GM19372 (cell line): Measurements from ENCODE around the gene DCUN1D4.

Experiments used
- ATAC-seq: cut with Tn5 transposase; IDR thresholded peaks from one replicate; pipeline ENCODE4 v1.9.1; 2021; ENCODE audit warnings: mild to moderate bottlenecking, low read depth, moderate library complexity; ENCODE audit not compliant: unreplicated experiment

DCUN1D4 gene

DNA sequence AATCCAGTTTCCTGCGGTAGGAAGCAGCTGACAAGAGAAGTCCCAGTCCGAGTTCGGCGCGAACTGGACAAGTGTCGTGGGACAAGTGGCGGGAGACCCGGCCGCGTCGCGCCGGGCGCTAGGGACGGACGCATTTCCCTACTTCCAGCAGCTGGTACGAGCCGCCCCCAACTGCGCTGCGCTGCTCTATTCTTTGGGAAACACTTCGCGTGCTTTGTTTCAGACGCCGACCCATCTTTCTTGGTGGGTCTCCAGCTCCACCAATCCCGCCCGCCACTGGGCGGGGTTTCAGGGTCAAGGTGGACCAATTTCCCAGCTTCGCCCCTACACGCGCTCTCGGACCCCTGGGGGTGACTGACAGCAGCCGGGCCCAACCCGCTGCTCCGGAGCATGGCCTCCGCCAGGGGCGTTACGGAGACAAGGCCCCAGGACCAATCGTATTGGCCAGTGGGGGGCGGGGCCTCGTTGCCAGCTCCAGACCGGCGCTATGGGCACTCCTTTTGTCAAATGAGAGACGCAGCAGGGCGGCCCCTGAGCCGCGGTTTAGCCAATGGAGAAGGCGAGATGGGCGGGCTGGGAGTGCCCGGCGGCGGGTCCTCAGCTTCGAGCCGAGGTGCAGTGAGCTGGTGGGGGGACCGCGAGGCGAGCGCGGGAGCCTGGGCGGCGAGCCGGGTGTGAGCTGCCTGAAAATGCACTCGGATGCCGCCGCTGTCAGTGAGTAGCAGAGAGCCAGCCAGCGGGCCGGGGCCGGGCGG lies at the start of gene DCUN1D4:
Gene DCUN1D4 (plus strand): TSS at position 600 of the 755 bp plus-strand sequence. CDS start 90 bp downstream, at position 690.
- peak; percentile 88 for ATAC-seq

DNA sequence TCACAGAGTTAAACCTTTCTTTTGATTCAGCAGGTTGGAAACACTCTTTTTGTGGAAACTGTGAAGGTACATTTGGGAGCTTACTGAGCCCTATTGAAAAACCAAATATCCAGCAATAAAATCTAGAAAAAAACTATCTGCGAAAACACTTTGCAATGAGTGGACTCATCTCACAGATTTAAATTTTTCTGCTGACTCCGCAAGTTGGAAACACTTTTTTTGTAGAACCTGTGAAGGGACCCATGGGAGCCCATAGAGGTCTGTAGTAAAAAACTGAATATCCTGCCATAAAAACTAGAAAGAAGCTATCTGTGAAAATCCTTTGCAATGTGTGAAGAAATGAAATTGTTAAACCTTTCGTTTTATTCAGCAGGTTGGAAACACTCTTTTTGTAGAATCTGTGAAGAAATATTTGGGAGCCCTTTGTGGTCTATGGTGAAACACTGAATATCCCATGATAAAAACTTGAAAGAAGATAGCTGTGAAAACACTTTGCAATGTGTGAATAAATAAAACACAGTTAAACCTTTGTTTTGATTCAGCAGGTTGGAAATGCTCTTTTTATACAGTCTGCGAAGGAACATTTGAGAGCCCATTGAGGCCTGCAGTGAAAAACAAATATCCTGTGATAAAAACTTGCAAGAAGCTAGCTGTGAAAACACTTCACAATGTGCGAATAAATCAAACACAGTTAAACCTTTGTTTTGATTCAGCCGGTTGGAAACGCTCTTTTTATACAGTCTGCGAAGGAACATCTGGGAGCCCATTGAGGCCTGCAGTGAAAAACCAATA lies 22.3 kb upstream of the DCUN1D4 start:
- no peak for ATAC-seq

DNA sequence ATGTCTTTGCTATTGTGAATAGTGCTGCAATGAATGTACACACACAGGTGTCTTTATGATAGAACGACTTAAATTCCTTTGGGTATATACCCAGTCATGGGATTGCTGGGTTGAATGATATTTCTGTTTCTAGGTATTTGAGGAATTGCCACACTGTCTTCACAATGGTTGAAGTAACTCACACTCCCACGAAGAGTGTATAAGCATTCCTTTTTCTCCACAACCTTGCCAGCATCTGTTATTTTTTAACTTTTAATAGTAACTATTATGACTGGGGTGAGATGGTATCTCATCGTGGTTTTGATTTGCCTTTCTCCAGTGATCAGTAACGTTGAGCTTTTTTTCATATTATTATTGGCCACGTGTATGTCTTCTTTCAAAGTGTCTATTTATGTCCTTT lies 17.6 kb upstream of the DCUN1D4 start:
- no peak for ATAC-seq

DNA sequence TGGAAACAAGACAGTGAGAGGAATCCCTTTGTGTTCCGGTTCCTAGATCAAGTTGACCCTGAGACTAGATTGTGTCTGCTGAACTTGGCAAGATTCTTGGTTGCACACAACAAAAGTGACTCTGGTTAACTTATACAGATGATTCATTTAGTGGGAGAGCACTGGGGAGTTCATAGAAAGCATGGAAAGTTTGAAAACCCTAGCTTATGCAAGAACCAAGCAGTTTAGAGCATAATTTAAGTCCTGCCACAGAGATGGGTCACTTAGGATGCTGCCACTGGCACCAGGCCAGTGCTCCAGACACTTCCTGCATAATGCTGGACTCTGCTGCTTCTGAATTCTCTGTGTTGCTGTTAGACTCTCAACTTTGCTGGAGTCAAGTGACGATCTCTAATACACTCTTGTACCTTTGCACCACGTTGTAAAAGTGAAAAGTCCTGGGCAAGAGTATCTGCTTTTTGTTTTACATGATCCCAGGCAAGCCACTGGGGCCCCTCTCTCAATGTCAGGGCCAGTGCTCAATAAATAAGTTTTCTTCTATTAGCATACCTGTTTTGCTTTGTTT lies 12.7 kb upstream of the DCUN1D4 start:
- no peak for ATAC-seq

DNA sequence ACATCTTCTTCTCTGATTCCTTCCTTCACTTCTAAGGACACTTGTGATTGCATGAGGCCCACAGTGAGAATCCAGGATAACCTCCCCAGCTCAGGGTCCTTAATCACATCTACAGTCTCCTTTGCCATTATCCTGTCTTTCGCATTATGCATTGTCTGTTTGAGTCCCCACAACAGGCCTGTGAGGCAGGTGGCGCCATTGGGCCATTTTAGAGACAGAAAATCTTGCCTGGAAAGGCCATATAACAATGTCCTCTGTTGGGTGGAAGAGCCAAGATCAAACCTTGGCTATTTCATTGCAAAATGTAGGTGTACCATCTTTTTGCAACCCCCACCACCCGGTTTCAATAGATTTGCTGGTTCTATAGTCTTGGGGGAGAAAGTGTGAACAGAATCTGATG lies 11.8 kb upstream of the DCUN1D4 start:
- peak; percentile 84 for ATAC-seq

DNA sequence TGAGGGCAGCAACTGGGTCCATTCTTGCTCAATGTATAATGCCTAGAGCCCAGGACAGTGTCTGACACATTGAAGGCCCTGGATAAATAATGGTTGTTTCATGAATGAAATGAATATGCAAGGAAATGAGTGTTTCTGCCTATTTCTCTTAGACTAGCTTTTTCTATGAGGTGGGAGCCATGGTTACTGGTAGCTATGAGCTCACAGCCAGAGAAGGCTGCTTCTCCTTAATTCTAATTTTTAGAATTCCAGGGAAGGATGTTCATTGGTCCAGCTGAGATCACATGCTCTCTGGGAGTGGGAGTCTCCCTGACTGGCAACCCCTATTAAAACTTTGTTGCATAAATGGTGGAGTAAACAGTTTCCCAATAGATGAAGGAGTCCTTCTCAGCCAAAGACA lies 9.7 kb upstream of the DCUN1D4 start:
- no peak for ATAC-seq

DNA sequence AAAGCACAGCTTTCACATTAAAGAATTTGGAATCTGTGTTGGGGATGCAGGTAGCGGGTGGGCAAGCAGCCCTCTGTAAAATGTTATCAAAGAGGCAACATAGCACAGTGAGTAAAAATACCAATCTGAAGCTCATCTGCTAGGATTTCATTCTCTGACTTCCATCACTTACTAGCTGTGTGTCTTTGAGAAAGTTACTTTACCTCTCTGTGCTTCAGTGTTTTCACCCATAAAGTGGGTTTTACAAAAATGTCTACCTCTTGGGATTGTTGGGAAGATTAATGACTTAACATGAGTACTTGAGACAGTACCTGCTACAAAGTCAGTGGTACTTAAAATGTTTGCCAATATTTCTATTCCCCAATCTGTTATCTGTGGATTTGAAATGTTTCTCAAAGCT lies 7.9 kb upstream of the DCUN1D4 start:
- ATAC-seq = no peak

DNA sequence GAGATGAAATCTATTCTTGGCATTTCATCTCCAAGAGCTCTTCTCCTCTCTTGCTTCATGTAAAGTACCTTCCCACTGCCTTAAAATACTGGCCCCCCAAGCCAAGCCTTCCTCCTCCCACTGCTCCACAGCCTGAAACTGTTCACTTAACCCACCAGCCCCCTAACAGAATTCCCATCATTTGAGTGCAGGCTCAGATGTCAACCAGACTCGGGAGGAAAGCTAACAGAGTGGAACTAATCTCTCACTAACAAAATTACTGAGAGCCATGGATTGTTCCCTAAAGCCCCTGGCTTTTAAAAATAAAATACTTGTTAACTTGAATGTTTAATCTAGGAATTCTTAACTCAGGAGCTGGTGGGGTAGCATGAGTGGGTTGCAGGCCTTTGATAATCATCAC lies 7.1 kb upstream of the DCUN1D4 start:
- no peak for ATAC-seq

DNA sequence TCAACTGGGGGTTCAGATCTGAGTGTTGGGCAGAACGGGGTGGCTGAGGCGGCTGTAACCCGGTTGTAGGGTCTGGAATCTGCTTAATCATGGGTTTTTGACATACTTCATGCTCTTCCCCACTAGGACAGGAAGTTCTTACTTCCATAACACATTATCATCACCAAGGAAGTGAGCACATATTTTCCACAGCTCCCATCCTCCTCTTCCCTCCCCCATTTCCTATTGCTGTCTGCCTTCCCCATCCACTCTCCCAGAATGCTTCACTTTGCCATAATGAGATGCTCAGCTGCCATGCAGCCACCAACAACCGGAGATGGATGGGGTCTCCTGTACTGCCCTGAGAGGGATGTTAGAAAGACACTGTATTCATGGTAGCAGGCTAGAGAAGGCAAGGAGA lies 6.4 kb upstream of the DCUN1D4 start:
- no peak for ATAC-seq

DNA sequence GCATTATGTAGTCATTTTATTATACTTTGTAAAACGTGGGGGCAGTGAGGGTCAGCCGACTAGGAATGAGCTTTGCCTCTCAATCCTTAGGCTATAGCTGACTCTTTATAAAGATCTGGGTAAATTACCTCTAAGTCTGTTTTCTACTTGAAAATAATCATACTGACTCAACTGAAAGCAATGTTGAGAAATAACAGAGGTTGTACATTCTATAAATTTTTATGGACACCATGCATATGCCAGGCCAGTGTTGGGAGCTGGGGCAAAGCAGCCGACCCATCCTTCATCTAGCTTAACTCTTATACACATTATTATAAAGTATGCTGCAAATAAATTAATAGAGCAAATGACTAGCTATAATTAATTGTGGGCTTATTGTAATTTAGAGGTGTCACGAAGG lies 2.2 kb upstream of the DCUN1D4 start:
- no peak for ATAC-seq

DNA sequence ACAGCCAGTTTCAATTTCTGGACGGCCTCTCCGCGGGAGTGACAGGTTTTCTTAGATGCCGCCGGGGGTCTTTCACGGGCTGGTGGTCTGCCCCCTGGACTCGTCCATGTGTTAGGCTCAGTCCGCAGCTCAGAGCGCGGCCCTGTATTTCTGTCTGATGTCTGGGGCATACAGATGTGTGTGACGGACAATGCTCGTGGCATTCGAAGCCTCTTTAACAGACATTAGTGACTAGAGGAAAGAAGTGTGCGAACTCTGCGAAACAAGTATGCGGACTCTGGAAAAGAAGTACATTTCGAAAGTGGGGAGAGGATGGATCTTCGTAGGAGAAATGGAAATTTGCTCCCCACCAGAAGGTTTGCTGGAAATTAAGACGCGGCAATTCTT lies 793 bp upstream of the DCUN1D4 start:
- no peak for ATAC-seq

DNA sequence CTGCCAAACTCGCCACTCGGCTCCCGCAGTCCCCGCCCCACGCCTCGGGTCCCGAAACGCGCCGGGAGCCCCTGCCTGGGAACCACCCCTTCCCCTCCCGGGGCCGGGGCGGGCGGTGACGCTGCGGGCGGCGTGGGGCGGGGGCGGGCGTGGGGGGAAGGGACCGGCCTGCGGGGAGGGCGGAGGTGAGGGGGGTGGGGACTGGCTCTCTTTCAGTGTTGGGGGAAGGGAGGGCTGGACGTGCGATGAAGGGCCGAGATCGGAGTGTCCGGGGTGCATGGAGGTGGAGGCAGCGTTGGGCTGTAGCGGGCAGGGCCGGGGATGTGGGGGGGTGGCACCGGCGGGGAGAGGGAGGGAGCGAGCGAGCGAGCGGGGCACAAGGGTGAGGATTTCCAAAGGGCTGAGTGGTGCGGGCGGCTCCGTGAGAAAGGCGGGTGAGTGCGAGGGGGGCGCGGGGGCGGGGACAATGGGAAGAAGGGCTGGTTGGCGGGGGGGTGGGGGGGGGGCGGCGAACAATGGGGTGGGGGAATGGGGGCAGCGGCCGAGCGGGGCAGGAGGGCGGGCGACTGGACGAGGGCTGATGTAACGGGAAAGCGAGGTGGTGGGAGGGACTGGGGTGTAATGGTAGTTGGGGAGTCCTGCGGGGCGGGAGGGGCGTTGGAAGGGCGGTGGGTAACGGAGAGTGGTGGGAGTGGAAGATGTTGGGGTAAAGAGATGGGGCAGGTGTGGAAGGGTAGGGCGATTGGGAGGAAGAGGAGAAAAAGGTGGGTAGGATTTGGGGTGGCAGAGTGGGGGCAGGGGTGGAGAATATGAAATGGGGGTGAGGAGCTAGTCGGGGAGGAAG lies 578 bp downstream of the DCUN1D4 start:
- peak; percentile 27 for ATAC-seq

DNA sequence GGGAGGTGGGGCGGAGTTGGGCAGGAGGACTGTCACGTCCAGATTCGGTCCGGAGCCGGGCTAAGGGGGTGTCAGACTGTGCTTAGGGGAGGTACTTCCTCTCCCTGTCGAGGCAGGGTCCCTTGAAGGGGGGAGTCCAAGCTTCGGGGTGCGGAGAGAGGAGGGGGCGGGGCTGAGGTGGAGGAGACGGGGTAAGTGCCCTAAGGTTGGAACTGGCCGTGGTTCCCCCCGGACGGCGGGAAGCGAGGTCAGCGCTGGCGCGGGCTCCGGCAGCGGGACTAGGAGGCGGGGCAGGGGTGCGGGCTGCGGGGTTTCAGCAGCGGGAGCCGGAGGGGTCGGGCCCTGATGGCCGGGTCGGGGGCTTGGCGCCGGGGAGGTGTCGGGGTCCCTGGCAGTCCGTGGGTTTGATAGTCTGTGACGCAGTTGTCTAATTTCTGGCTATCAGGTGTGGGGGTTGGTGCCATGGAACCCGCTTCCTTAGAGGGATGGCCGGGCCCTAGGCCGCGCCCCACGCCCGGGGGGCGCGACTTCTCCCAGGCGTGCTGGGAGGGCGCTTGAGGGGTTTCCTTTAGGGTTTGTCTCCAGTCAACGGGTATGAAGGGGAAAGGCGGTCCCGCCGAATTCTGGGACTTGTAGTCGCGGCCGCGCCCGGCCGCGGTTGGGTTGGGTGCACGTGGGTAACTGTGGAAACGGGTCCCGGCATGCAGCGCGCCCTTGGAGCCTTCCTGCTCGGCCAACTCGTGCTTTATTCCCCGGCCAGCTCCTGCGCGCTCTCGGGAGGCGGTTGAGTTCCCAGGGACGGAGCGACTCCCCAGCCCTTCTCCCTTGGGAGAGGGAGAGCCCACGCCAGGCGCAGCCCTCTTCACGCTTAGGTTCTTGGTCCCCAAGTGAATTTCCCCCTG lies 1.5 kb downstream of the DCUN1D4 start:
- peak; percentile 39 for ATAC-seq

DNA sequence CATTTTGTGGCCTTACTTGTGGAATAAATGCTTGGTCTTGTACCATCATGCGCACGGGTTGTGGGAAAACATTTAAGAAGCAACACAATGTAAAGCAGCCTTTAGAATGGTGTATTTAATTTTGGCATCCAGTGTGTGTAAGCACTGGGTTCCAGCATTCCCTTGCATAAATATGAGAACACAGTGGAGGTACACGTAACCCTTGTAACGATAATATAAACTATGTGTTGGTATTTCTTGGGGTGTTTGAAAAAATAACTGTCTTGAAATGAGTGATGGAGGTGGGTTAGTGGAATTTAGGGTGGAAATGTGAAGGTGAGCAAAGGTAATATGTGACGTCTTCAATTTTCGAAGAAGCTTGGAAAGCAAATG lies 2.1 kb downstream of the DCUN1D4 start:
- no peak for ATAC-seq

DNA sequence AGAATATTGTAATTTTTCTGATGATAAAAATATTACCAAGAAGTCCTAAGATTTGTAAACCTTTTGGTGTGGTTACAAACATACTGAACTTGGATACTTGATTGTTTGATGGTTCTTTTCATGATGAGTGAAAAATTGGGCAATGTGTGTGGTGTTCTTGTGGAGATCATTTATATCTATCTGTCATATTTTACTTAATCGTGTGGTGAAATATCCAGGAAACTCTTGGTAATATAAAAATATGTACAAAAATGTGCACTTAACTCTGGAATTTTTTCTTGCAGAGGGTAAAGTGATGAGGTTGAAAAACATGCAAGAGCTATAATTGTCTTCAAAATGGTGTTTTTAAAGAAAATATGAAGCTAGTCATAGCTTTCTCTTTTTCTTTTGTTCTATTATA lies 2.8 kb downstream of the DCUN1D4 start:
- no peak for ATAC-seq

DNA sequence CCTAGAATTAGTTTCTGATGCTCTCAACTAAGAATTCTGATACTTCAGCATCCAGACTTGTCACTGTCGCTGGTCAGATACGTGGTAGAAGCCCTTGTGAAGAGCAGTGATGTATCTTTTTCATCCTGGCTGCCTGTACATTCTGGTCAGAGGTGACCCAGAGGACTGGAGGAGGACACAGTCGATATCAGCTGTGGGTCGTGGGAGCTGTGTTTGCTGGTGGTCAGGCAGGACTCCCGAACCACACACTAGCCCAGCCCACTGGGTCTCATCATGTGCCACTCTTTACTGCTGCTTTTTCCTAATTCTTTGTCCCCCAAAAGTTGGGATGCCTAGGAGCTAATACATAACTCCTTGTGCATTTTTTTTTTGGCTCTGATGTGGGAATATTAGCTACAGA lies 6.5 kb downstream of the DCUN1D4 start:
- no peak for ATAC-seq

DNA sequence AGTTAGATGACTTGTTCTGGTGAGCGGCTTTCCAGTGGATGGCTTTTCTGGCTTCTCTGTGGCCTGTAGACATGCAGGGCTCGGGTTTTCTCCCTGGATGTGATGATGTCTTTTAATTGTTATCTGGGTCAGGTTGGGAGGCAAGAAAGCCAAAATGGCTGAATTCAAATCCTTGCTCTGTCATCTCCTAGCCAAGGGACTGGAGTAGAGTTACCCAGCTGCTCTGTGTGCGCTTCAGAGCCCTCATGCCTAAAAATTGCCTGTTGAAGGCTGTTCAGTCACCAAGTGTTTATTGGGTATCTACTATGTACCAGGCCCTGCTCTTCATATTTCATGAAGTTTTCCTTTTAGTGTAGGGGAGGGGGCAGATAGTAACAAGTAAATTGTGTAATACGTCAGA lies 7.3 kb downstream of the DCUN1D4 start:
- ATAC-seq = no peak

DNA sequence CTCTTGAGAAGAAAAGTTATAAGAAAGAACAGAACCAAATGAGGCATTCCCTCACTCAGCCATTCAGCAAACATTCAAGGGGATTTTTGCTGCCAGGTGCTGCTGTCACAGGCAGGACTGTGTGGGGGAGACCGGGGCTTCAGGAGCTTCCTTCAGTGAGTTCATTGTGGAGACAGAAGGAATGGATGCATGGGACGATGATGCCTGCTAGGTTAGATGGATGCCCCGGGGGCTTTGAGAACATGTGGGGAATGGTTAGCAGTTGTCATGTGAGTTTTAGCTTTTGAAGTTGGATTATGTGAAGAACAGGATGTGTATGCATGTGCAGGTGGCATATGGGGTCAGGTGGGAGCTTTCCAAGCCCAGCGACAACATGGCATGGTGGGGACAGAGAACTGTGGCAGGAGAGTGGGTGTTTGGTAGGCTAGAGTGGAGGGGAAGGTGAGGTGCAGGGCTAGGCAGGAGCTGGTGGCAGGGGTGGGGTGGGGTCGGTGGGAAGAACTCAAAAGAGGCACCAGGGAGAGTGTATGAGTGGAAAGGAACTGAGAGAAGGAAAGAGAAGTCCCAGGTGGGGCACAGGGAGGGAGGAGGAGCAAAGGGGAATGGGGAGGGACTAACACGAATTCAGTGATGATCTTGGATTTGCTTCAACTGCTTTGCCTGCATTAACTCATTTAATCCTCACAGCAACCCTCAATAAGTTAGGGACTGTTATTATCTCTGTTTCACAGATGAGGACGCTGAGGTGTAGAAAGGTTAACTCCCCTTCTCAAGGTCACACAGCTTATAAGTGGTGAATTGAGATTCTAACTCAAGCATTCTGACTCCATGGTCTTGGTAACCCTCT lies 8.4 kb downstream of the DCUN1D4 start:
- no peak for ATAC-seq

DNA sequence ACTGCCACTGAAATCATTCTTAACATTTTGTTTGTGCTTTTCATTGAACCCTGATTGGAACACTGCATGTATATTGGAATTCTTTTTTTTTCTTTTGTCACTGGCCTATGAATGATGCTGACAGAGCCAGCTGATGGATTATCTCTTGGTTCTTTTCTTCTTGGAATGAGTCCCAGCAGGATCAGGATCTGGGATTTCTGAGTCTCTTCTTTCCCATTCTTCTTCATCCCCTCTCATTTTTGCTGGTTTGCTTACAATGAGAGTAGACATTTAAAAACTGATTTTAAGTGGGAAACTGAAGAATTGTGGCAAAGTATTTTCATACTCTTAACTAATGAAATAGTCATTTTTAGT lies 9.0 kb downstream of the DCUN1D4 start:
- ATAC-seq = no peak
